H9 (cell line): ENCODE measurements around the gene SDK2. TPM values are rescaled to one million over a fixed set of nuclear protein-coding genes. Genes with fewer than 3 reads are reported as not detected.

ENCODE experiments used
- DNase-seq: peaks from one replicate; pipeline ENCODE4 v3.0.0-alpha.2; 2017
- H2AFZ ChIP-seq: one replicate; pipeline ENCODE4 v1.6.1; 2013; ENCODE audit warnings: mild to moderate bottlenecking, low read length, control low read depth, moderate library complexity
- H2AK5ac ChIP-seq: 2 replicates; pipeline ENCODE4 v1.6.1; 2013; ENCODE audit warnings: low read length, control low read depth, mixed read lengths; ENCODE audit not compliant: insufficient read length
- H2BK120ac ChIP-seq: one replicate; pipeline ENCODE4 v1.6.1; 2013; ENCODE audit warnings: low read depth, mild to moderate bottlenecking, low read length, control low read depth, inconsistent platforms; ENCODE audit not compliant: poor library complexity, severe bottlenecking
- H2BK12ac ChIP-seq: 2 replicates; pipeline ENCODE4 v1.6.1; 2013; ENCODE audit warnings: low read length, control low read depth, mixed read lengths, low read depth; ENCODE audit not compliant: insufficient read length
- H2BK15ac ChIP-seq: 2 replicates; pipeline ENCODE4 v1.6.1; 2013; ENCODE audit warnings: low read depth, low read length, control low read depth
- H2BK20ac ChIP-seq: one replicate; pipeline ENCODE4 v1.6.1; 2013; ENCODE audit warnings: low read depth, mild to moderate bottlenecking, low read length, control low read depth, inconsistent platforms; ENCODE audit not compliant: poor library complexity, severe bottlenecking
- H2BK5ac ChIP-seq: 2 replicates; pipeline ENCODE4 v1.6.1; 2013; ENCODE audit warnings: low read length, control low read depth, mixed read lengths; ENCODE audit not compliant: insufficient read length
- H3K14ac ChIP-seq: 2 replicates; pipeline ENCODE4 v1.6.1; 2013; ENCODE audit warnings: low read length, control low read depth; ENCODE audit not compliant: insufficient read depth
- H3K18ac ChIP-seq: 2 replicates; pipeline ENCODE4 v1.6.1; 2013; ENCODE audit warnings: low read depth, mild to moderate bottlenecking, mixed read lengths, low read length, control low read depth; ENCODE audit not compliant: insufficient read length
- H3K23ac ChIP-seq: 2 replicates; pipeline ENCODE4 v1.6.1; 2013; ENCODE audit warnings: low read length, control low read depth, mixed read lengths, low read depth; ENCODE audit not compliant: insufficient read length
- H3K23me2 ChIP-seq: 2 replicates; pipeline ENCODE4 v1.6.1; 2013; ENCODE audit warnings: low read depth, mild to moderate bottlenecking, mixed read lengths, low read length, control low read depth; ENCODE audit not compliant: insufficient read length, poor library complexity, severe bottlenecking
- H3K27ac ChIP-seq: 2 replicates; pipeline ENCODE4 v1.5.1; 2013; ENCODE audit warnings: low read length, control low read depth, mixed read lengths, low read depth; ENCODE audit not compliant: insufficient read length
- H3K27me3 ChIP-seq: 2 replicates; pipeline ENCODE4 v1.6.1; 2013; ENCODE audit warnings: low read length, control low read depth, inconsistent platforms; ENCODE audit not compliant: insufficient read depth
- H3K4ac ChIP-seq: 2 replicates; pipeline ENCODE4 v1.6.1; 2013; ENCODE audit warnings: low read depth, mild to moderate bottlenecking, control low read depth, inconsistent platforms, low read length, moderate library complexity
- H3K4me1 ChIP-seq: 2 replicates; pipeline ENCODE4 v1.6.1; 2013; ENCODE audit warnings: low read length, control low read depth, inconsistent platforms; ENCODE audit not compliant: insufficient read depth
- H3K4me2 ChIP-seq: 2 replicates; pipeline ENCODE4 v1.6.1; 2013; ENCODE audit warnings: low read length, control low read depth, mixed read lengths; ENCODE audit not compliant: insufficient read length, insufficient read depth
- H3K56ac ChIP-seq: 2 replicates; pipeline ENCODE4 v1.6.1; 2013; ENCODE audit warnings: low read depth, mild to moderate bottlenecking, mixed read lengths, low read length, control low read depth; ENCODE audit not compliant: insufficient read length
- H3K79me1 ChIP-seq: 2 replicates; pipeline ENCODE4 v1.6.1; 2013; ENCODE audit warnings: low read depth, mild to moderate bottlenecking, moderate library complexity, low read length, control low read depth, inconsistent platforms; ENCODE audit not compliant: insufficient read depth, poor library complexity, severe bottlenecking
- H3K79me2 ChIP-seq: 2 replicates; pipeline ENCODE4 v1.6.1; 2013; ENCODE audit warnings: low read length, control low read depth, inconsistent platforms; ENCODE audit not compliant: insufficient read depth
- H3K9ac ChIP-seq: 2 replicates; pipeline ENCODE4 v1.6.1; 2013; ENCODE audit warnings: low read length, control low read depth, mixed read lengths; ENCODE audit not compliant: insufficient read length; ENCODE audit errors: extremely low read depth
- H3K9me3 ChIP-seq: one replicate; pipeline ENCODE4 v1.6.1; 2013; ENCODE audit warnings: low read depth, low read length, inconsistent platforms; ENCODE audit not compliant: control insufficient read depth
- H3T11ph ChIP-seq: one replicate; pipeline ENCODE4 v1.6.1; 2013; ENCODE audit warnings: mild to moderate bottlenecking, low read length, control low read depth, inconsistent platforms
- H4K20me1 ChIP-seq: one replicate; pipeline ENCODE4 v1.6.1; 2013; ENCODE audit not compliant: control insufficient read depth, insufficient read length, insufficient read depth
- H4K5ac ChIP-seq: 2 replicates; pipeline ENCODE4 v1.6.1; 2013; ENCODE audit warnings: low read depth, mild to moderate bottlenecking, mixed read lengths, low read length, control low read depth; ENCODE audit not compliant: insufficient read length
- H4K8ac ChIP-seq: replicated peaks from 2 replicates; pipeline ENCODE4 v1.6.1; 2013; ENCODE audit warnings: low read length, control low read depth, mixed read lengths, low read depth; ENCODE audit not compliant: insufficient read length
- H4K91ac ChIP-seq: 2 replicates; pipeline ENCODE4 v1.6.1; 2013; ENCODE audit warnings: low read depth, mild to moderate bottlenecking, moderate library complexity, mixed read lengths, low read length, control low read depth; ENCODE audit not compliant: insufficient read length
- H3K27ac Mint-ChIP-seq, 3 experiments: 2 replicates in 2 of 3; 3 replicates in 1 of 3; pipeline ENCODE4 v1.8.0; 2020 to 2021; ENCODE audit warnings: mixed read lengths in 3 of 3, mild to moderate bottlenecking in 1 of 3, moderate library complexity in 1 of 3
- H3K27me3 Mint-ChIP-seq: 2 replicates; pipeline ENCODE4 v1.8.0; 2021; ENCODE audit warnings: low read depth, mild to moderate bottlenecking, moderate library complexity, mixed read lengths
- H3K36me3 Mint-ChIP-seq, 3 experiments: 2 replicates in 2 of 3; 3 replicates in 1 of 3; pipeline ENCODE4 v1.8.0; 2020 to 2021; ENCODE audit warnings: low read depth in 3 of 3, mixed read lengths in 3 of 3; ENCODE audit not compliant: insufficient read depth in 1 of 3
- H3K4me1 Mint-ChIP-seq, 2 experiments: 2 replicates each; pipeline ENCODE4 v1.8.0; 2020; ENCODE audit warnings: mixed read lengths in 2 of 2
- H3K4me3 Mint-ChIP-seq, 2 experiments: 2 replicates in 1 of 2; 3 replicates in 1 of 2; pipeline ENCODE4 v1.8.0; 2020 to 2021; ENCODE audit warnings: mild to moderate bottlenecking in 2 of 2, mixed read lengths in 2 of 2, moderate library complexity in 1 of 2
- H3K9me3 Mint-ChIP-seq, 2 experiments: 2 replicates in 1 of 2; 3 replicates in 1 of 2; pipeline ENCODE4 v1.8.0; 2020; ENCODE audit warnings: mild to moderate bottlenecking in 2 of 2, mixed read lengths in 2 of 2, moderate library complexity in 1 of 2
- WGBS: extraction: QIAGEN DNeasy Blood & Tissue Kit; methylation state at CpG from one replicate; pipeline ENCODE4 v1.1.7; 2013; ENCODE audit warnings: missing lambda C conversion rate, low lambda C conversion rate, mixed read lengths; ENCODE audit not compliant: insufficient read length; ENCODE audit errors: extremely low coverage; 5-methylcytosine and 5-hydroxymethylcytosine counted together
- total RNA-seq: library from RNA; stranded (reverse); gene quantifications from 2 replicates; pipeline ENCODE4 v1.2.1, GENCODE V29; 2021
- TF ChIP-seq, protein P1 (sequence below): fragments of 200-600 bp; sonication (generic); conservative IDR thresholded peaks from 3 replicates; pipeline ENCODE4 v1.8.0; 2021; ENCODE audit warnings: antibody characterized with exemption, mild to moderate bottlenecking

Gene SDK2
- total RNA-seq, 1 experiment from 2014 or later, result 9.1 TPM

DNA sequence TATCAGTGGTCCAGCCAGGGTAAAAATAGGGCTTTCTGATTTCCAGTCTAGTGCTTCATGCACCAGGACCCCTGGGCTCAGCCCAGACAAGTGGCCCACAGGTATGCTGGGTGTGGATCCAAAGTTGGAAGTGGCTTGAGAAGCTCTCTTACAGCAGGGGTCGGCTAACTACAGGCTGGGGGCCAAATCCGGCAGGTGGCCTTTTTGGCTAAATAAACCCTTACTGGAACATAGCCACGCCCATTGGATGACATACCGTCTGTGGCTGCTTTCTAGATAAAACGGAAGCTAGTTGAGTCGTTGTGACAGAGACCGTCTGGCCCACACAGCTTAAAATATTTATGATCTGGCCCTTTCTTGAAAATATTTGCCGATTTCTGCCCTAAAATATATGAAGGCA lies 213.4 kb downstream of the SDK2 start:
- Histone ChIP-seq H2BK15ac (no peak overlapping the region), H3T11ph (no peak overlapping the region), H2AFZ (no peak overlapping the region), H4K91ac (no peak overlapping the region), H3K27ac (no peak overlapping the region), H3K56ac (no peak overlapping the region), H3K23me2 (no peaks in the 10 kb centered on the region), H3K4ac (no peak overlapping the region), H3K4me2 (no peak overlapping the region), H4K8ac (no peak overlapping the region), H2BK120ac (no peak overlapping the region), H4K20me1 (no peaks in the 10 kb centered on the region), H3K14ac (no peak overlapping the region), H2AK5ac (no peak overlapping the region), H3K4me1 (no peaks in the 10 kb centered on the region), H3K9ac (no peak overlapping the region), H3K79me1 (no peaks in the 10 kb centered on the region), H3K18ac (no peak overlapping the region), H2BK20ac (no peak overlapping the region), H2BK12ac (no peak overlapping the region), H2BK5ac (no peak overlapping the region), H3K23ac (no peak overlapping the region), H4K5ac (no peak overlapping the region), H3K79me2 (no peaks in the 10 kb centered on the region), H3K27me3 (no peaks in the 10 kb centered on the region), H3K9me3 (no peaks in the 10 kb centered on the region)
- Mint-ChIP-seq H3K9me3 (no peaks in the 10 kb centered on the region), H3K27ac (no peak overlapping the region), H3K4me3 (no peak overlapping the region), H3K4me1 (peaks cover 11 to 15% of the 10 kb centered on the region in 2 experiments), H3K27me3 (no peaks in the 10 kb centered on the region), H3K36me3 (peaks cover 0 to 4% (median 0%) of the 10 kb centered on the region in 3 experiments; a peak in 1 of 7 replicates)
- DNase-seq, result peak; percentile 24
- TF ChIP-seq, protein P1, sequence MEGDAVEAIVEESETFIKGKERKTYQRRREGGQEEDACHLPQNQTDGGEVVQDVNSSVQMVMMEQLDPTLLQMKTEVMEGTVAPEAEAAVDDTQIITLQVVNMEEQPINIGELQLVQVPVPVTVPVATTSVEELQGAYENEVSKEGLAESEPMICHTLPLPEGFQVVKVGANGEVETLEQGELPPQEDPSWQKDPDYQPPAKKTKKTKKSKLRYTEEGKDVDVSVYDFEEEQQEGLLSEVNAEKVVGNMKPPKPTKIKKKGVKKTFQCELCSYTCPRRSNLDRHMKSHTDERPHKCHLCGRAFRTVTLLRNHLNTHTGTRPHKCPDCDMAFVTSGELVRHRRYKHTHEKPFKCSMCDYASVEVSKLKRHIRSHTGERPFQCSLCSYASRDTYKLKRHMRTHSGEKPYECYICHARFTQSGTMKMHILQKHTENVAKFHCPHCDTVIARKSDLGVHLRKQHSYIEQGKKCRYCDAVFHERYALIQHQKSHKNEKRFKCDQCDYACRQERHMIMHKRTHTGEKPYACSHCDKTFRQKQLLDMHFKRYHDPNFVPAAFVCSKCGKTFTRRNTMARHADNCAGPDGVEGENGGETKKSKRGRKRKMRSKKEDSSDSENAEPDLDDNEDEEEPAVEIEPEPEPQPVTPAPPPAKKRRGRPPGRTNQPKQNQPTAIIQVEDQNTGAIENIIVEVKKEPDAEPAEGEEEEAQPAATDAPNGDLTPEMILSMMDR, result no peak
- WGBS, result no CpG with 5 or more reads among the region's 8 CpGs
